CD14-positive monocyte (primary cell): Measurements from ENCODE around the gene MEGF9. TPM values are rescaled to one million over a fixed set of nuclear protein-coding genes. Genes with fewer than 3 reads are reported as not detected.

ENCODE experiments used
- DNase-seq, 3 donors: peaks; one replicate each; pipeline ENCODE4 v3.0.0-alpha.2; 2011 to 2022
- H2AFZ ChIP-seq: 2 replicates; pipeline ENCODE4 v1.6.0; 2012; ENCODE audit warnings: mild to moderate bottlenecking, low read depth, low read length, inconsistent platforms; ENCODE audit not compliant: insufficient read depth, poor library complexity, severe bottlenecking
- H3K27ac ChIP-seq, 2 donors: 1 replicate in 1 of 2; 2 replicates in 1 of 2; pipeline ENCODE4 v1.5.1; 2012 to 2013; ENCODE audit warnings: low read length in 2 of 2, control low read depth in 1 of 2, inconsistent platforms in 1 of 2, low read depth in 1 of 2, mild to moderate bottlenecking in 1 of 2
- H3K27me3 ChIP-seq, 2 donors: one replicate each; pipeline versions ENCODE4 v1.6.0 to v1.6.1; 2011 to 2013; ENCODE audit warnings: low read length in 2 of 2; ENCODE audit not compliant: control insufficient read depth in 2 of 2, insufficient read depth in 2 of 2
- H3K36me3 ChIP-seq, 2 donors: replicated peaks in 1 of 2; 1 replicate in 1 of 2; 2 replicates in 1 of 2; pipeline versions ENCODE4 v1.5.1 to v1.6.1; 2012 to 2013; ENCODE audit warnings: low read length in 2 of 2, control low read depth in 1 of 2, inconsistent platforms in 1 of 2, mild to moderate bottlenecking in 1 of 2; ENCODE audit not compliant: insufficient read depth in 2 of 2, control insufficient read depth in 1 of 2
- H3K4me1 ChIP-seq, 2 donors: 1 replicate in 1 of 2; 2 replicates in 1 of 2; pipeline versions ENCODE4 v1.5.1 to v1.6.1; 2012 to 2013; ENCODE audit warnings: low read length in 2 of 2, control low read depth in 1 of 2, inconsistent platforms in 1 of 2, mild to moderate bottlenecking in 1 of 2, moderate library complexity in 1 of 2; ENCODE audit not compliant: insufficient read depth in 2 of 2, control insufficient read depth in 1 of 2
- H3K4me2 ChIP-seq: replicated peaks from 2 replicates; pipeline ENCODE3; 2012; ENCODE audit warnings: low read length, moderate library complexity, mild to moderate bottlenecking; ENCODE audit not compliant: poor library complexity, severe bottlenecking; ENCODE audit errors: extremely low read depth
- H3K4me3 ChIP-seq, 3 experiments: fragments of 200-600 bp in 1 of 3; sonication (generic) in 1 of 3; replicated peaks in 1 of 3; 1 replicate in 2 of 3; 2 replicates in 1 of 3; pipeline ENCODE4 v1.5.1; 2011 to 2013; ENCODE audit warnings: low read length in 3 of 3, mild to moderate bottlenecking in 3 of 3, control low read depth in 2 of 3, low read depth in 2 of 3, inconsistent platforms in 1 of 3, moderate library complexity in 1 of 3
- H3K79me2 ChIP-seq: 2 replicates; pipeline ENCODE4 v1.6.0; 2012; ENCODE audit warnings: mild to moderate bottlenecking, control low read depth, inconsistent platforms, low read length, moderate library complexity; ENCODE audit not compliant: insufficient read depth
- H3K9ac ChIP-seq: 2 replicates; pipeline ENCODE4 v1.6.0; 2017; ENCODE audit warnings: low read length, mild to moderate bottlenecking; ENCODE audit not compliant: insufficient read depth, poor library complexity, severe bottlenecking
- H3K9me3 ChIP-seq, 2 donors: replicated peaks in 1 of 2; 1 replicate in 1 of 2; 2 replicates in 1 of 2; pipeline versions ENCODE4 v1.5.1 to v1.6.1; 2012 to 2013; ENCODE audit warnings: low read length in 2 of 2, control low read depth in 1 of 2; ENCODE audit not compliant: control insufficient read depth in 1 of 2, insufficient read depth in 1 of 2
- H4K20me1 ChIP-seq: 2 replicates; pipeline ENCODE4 v1.6.0; 2012; ENCODE audit warnings: mild to moderate bottlenecking, low read length, control low read depth, moderate library complexity; ENCODE audit not compliant: insufficient read depth
- H3K27ac Mint-ChIP-seq, 7 donors: one replicate each; pipeline ENCODE4 v1.8.0; 2020; ENCODE audit warnings: mild to moderate bottlenecking in 7 of 7, mixed read lengths in 7 of 7, moderate library complexity in 6 of 7, inconsistent platforms in 2 of 7
- H3K27me3 Mint-ChIP-seq, 3 donors: one replicate each; pipeline ENCODE4 v1.8.0; 2021 to 2022; ENCODE audit warnings: low read depth in 3 of 3, mild to moderate bottlenecking in 3 of 3, mixed read lengths in 3 of 3, moderate library complexity in 3 of 3, inconsistent platforms in 1 of 3
- H3K36me3 Mint-ChIP-seq, 2 donors: one replicate each; pipeline ENCODE4 v1.8.0; 2020; ENCODE audit warnings: mixed read lengths in 2 of 2, inconsistent platforms in 1 of 2, mild to moderate bottlenecking in 1 of 2
- H3K4me1 Mint-ChIP-seq: one replicate; pipeline ENCODE4 v1.8.0; 2020; ENCODE audit warnings: mild to moderate bottlenecking, mixed read lengths
- H3K4me3 Mint-ChIP-seq, 2 donors: one replicate each; pipeline ENCODE4 v1.8.0; 2020; ENCODE audit warnings: mild to moderate bottlenecking in 2 of 2, mixed read lengths in 2 of 2, moderate library complexity in 1 of 2
- H3K9me3 Mint-ChIP-seq, 7 donors: one replicate each; pipeline ENCODE4 v1.8.0; 2020 to 2022; ENCODE audit warnings: mixed read lengths in 7 of 7, mild to moderate bottlenecking in 6 of 7, moderate library complexity in 6 of 7, inconsistent platforms in 2 of 7
- WGBS: methylation state at CpG from one replicate; pipeline ENCODE4 v1.1.5; 2013; ENCODE audit warnings: missing lambda C conversion rate; ENCODE audit not compliant: insufficient coverage; 5-methylcytosine and 5-hydroxymethylcytosine counted together
- intact Hi-C, 2 donors: fragments of 100-400 bp; cut with micrococcal nuclease; formaldehyde crosslinking; loops; one replicate each; pipeline versions ENCODE4 v1.15.0 to v1.15.1; 2023
- polyA plus RNA-seq, 3 donors: library from polyadenylated mRNA; depleted of rRNA in 1 of 3; unstranded in 2 of 3; stranded (reverse) in 1 of 3; fragments of 300-500 nt in 2 of 3; fragments of >200 nt in 1 of 3; fragmentation: Illumina TruSeq in 2 of 3; gene quantifications; 1 replicate in 2 of 3; 2 replicates in 1 of 3; pipeline ENCODE4 v1.2.3, GENCODE V29; 2012 to 2021
- TF ChIP-seq, protein P1 (sequence below): fragments of 200-600 bp; IDR thresholded peaks from one replicate; pipeline ENCODE4 v1.8.0; 2022; ENCODE audit warnings: antibody characterized with exemption, mild to moderate bottlenecking

The MEGF9 gene
- polyA plus RNA-seq, 3 donors = 45.0 to 92.8 (median 89.7) TPM

DNA sequence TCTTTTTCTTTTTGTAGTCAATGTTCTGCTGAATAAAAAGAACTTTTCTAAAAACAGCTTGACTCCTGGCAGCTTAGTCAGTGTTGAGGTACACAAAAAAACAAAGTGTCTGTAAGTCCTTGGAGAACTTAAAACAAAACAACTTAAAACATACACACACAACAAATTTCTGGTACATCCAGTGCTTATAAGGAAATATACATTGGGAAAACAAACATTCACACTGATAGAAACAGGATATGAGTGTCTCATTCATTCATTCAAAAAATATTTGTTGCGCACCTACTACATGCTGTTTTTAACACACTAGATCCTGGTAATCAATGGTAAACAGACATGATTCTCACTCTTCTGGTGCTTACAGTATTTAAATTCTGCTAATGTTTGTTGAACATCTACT is 27.4 kb upstream of the MEGF9 start:
- Histone ChIP-seq H3K4me3 (no peak overlapping the region), H2AFZ (no peak overlapping the region), H3K27ac (peak overlapping the region in 1 of 2 donors; percentile 68), H3K36me3 (no peaks in the 10 kb centered on the region), H3K27me3 (no peaks in the 10 kb centered on the region), H4K20me1 (no peaks in the 10 kb centered on the region), H3K9ac (no peak overlapping the region), H3K9me3 (no peaks in the 10 kb centered on the region), H3K4me1 (peaks cover 44 to 55% of the 10 kb centered on the region in 2 donors), H3K79me2 (peaks cover 28% of the 10 kb centered on the region), H3K4me2 (no peak overlapping the region)
- TF ChIP-seq, protein P1, sequence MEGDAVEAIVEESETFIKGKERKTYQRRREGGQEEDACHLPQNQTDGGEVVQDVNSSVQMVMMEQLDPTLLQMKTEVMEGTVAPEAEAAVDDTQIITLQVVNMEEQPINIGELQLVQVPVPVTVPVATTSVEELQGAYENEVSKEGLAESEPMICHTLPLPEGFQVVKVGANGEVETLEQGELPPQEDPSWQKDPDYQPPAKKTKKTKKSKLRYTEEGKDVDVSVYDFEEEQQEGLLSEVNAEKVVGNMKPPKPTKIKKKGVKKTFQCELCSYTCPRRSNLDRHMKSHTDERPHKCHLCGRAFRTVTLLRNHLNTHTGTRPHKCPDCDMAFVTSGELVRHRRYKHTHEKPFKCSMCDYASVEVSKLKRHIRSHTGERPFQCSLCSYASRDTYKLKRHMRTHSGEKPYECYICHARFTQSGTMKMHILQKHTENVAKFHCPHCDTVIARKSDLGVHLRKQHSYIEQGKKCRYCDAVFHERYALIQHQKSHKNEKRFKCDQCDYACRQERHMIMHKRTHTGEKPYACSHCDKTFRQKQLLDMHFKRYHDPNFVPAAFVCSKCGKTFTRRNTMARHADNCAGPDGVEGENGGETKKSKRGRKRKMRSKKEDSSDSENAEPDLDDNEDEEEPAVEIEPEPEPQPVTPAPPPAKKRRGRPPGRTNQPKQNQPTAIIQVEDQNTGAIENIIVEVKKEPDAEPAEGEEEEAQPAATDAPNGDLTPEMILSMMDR = no peak
- H3K36me3 Mint-ChIP-seq = no peaks in the 10 kb centered on the region
- no peaks in the 10 kb centered on the region for H3K27me3 Mint-ChIP-seq
- H3K27ac Mint-ChIP-seq = peak overlapping the region; percentile 42 to 82 (median 69)
- peaks cover 41% of the 10 kb centered on the region for H3K4me1 Mint-ChIP-seq
- DNase-seq = no peak
- H3K4me3 Mint-ChIP-seq = no peak overlapping the region
- intact Hi-C loops = loop anchor here in 1 of 2 donors (10.0 kb wide), 1 partner anchor 323 kb away; no protein-coding TSS in a partner anchor
- peaks cover 0 to 8% (median 0%) of the 10 kb centered on the region in 7 donors for H3K9me3 Mint-ChIP-seq
- WGBS = no CpG with 5 or more reads among the region's 1 CpG

DNA sequence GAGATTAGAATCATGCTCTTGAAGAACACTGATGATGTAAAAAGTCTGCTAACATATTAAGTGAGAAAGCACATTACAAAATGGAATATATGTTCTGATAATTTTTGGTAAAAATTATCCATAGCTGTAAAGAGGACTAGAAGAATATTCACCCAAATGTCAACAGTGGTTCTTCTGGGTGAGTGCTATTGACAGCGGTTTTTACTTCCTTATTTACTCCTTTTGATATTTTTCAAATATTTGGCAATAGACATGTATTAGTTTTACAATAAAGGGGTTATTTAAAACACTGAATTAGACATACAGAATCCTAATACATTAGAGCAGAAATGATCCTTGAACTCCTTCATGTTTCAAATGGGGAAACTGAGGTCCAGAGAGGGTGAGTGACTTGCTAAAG is 26.9 kb upstream of the MEGF9 start:
- Histone ChIP-seq H3K4me1 (peaks cover 49 to 60% of the 10 kb centered on the region in 2 donors), H3K27me3 (no peaks in the 10 kb centered on the region), H3K36me3 (no peaks in the 10 kb centered on the region), H3K9me3 (no peaks in the 10 kb centered on the region), H3K9ac (no peak overlapping the region), H2AFZ (no peak overlapping the region), H3K4me2 (peak overlapping the region; percentile 35), H3K4me3 (peak overlapping the region in 1 of 3 experiments; percentile 25), H3K27ac (peak overlapping the region in 1 of 2 donors; percentile 68), H3K79me2 (peaks cover 30% of the 10 kb centered on the region), H4K20me1 (no peaks in the 10 kb centered on the region)
- WGBS = no CpG with 5 or more reads among the region's 1 CpG
- no peaks in the 10 kb centered on the region for H3K36me3 Mint-ChIP-seq
- peaks cover 46% of the 10 kb centered on the region for H3K4me1 Mint-ChIP-seq
- no peaks in the 10 kb centered on the region for H3K27me3 Mint-ChIP-seq
- intact Hi-C loops = loop anchor here in 1 of 2 donors (10.0 kb wide), 1 partner anchor 324 kb away; no protein-coding TSS in a partner anchor
- TF ChIP-seq, protein P1 = no peak
- peak in 2 of 3 donors; percentile 21 to 62 for DNase-seq
- H3K4me3 Mint-ChIP-seq = no peak overlapping the region
- peaks cover 0 to 11% (median 0%) of the 10 kb centered on the region in 7 donors for H3K9me3 Mint-ChIP-seq
- H3K27ac Mint-ChIP-seq = peak overlapping the region in 6 of 7 donors; percentile 69 to 88 (median 87)
